GM12892 (cell line): ENCODE data around the gene KLHL17.

Experiments used
- POLR2A ChIP-seq: IDR thresholded peaks from 2 replicates; pipeline ENCODE4 v1.6.1; 2011; ENCODE audit warnings: low read depth, low read length, control low read depth
- POLR2AphosphoS5 ChIP-seq: IDR thresholded peaks from 2 replicates; pipeline ENCODE4 v1.6.1; 2011; ENCODE audit warnings: low read depth, low read length, control low read depth
- TAF1 ChIP-seq: IDR thresholded peaks from 2 replicates; pipeline ENCODE4 v1.6.1; 2011; ENCODE audit warnings: low read depth, mild to moderate bottlenecking, control low read depth, low read length, borderline replicate concordance

GRCh38 chr1:980137-980571 lies 19.8 kb downstream of the KLHL17 start:
- TF ChIP-seq POLR2A (no peak), POLR2AphosphoS5 (no peak), TAF1 (no peak)
